Measurements from ENCODE around the gene DCTN2. TPM values are rescaled to one million over a fixed set of nuclear protein-coding genes. Genes with fewer than 3 reads are reported as not detected.
A peak's percentile ranks its signal among the peaks of the same experiment; 100 is the strongest.

The DCTN2 gene
- total RNA-seq, 2 experiments from 2014 or later, result 68.4 to 97.2 TPM

- Histone ChIP-seq H3K4me1 (ENCODE audit: insufficient read depth, low read length, poor library complexity, severe bottlenecking) (peaks cover 25% of the 10 kb centered on the region), H3K4me2 (ENCODE audit: low read length) (no peak overlapping the region), H4K20me1 (ENCODE audit: insufficient read depth, low read length) (peaks cover 10% of the 10 kb centered on the region), H3K9me2 (ENCODE audit: insufficient read depth, low read length) (no peaks in the 10 kb centered on the region), H3K9me3 (ENCODE audit: low read length) (no peaks in the 10 kb centered on the region), H3K79me2 (ENCODE audit: insufficient read depth, low read depth, low read length) (peaks cover 23% of the 10 kb centered on the region), H3K4me3 (ENCODE audit: low read depth, low read length, poor library complexity, severe bottlenecking) (no peak overlapping the region), H3K36me3 (ENCODE audit: insufficient read depth, low read length) (peaks cover 83% of the 10 kb centered on the region), H3K27ac (ENCODE audit: low read depth, low read length, poor library complexity, severe bottlenecking) (no peak overlapping the region), H2AFZ (ENCODE audit: low read length) (no peak overlapping the region)
- intact Hi-C loops (cut with micrococcal nuclease; ENCODE audit: unreplicated experiment), result no loop called here
- ChIA-PET CTCF (ENCODE audit: unreplicated experiment) (interaction anchor here (0.6 kb wide), 1 partner anchor 25 kb away, joined by 3 read pairs; no protein-coding TSS in a partner anchor), POLR2A (interaction anchor here (1.6 kb wide), 1 partner anchor 36 kb away, joined by 5 read pairs; no protein-coding TSS in a partner anchor)
- TF ChIP-seq CTCF (conservative IDR thresholded peaks at IDR 0.05; ENCODE audit: low read length) (no peak), EZH2phosphoT487 (IDR thresholded peaks at IDR 0.05; ENCODE audit: borderline replicate concordance, low read depth, low read length) (no peak)
- no TSS peak for BruUV-seq (replicated peaks)
- DNase-seq (ENCODE audit: low spot score), result no peak
Observed at GRCh38 chr12:57516617-57517153, 30.3 kb downstream of the DCTN2 start.

- H3K36me3 ChIP-seq (ENCODE audit: insufficient read depth, low read length), result peaks cover 89% of the 10 kb centered on the region
- H2AFZ ChIP-seq (ENCODE audit: low read length), result no peak overlapping the region
- no peaks in the 10 kb centered on the region for H3K9me3 ChIP-seq (ENCODE audit: low read length)
- intact Hi-C loops (cut with micrococcal nuclease; ENCODE audit: unreplicated experiment), result no loop called here
- CTCF ChIA-PET (ENCODE audit: unreplicated experiment), result interaction anchor here (0.6 kb wide), 1 partner anchor 25 kb away, joined by 3 read pairs; no protein-coding TSS in a partner anchor
- peaks cover 19% of the 10 kb centered on the region for H3K4me1 ChIP-seq (ENCODE audit: insufficient read depth, low read length, poor library complexity, severe bottlenecking)
- H4K20me1 ChIP-seq (ENCODE audit: insufficient read depth, low read length), result peaks cover 10% of the 10 kb centered on the region
- H3K9me2 ChIP-seq (ENCODE audit: insufficient read depth, low read length), result no peaks in the 10 kb centered on the region
- no peak overlapping the region for H3K4me3 ChIP-seq (ENCODE audit: low read depth, low read length, poor library complexity, severe bottlenecking)
- no peak for DNase-seq (ENCODE audit: low spot score)
- no peak for TF ChIP-seq EZH2phosphoT487 (IDR thresholded peaks at IDR 0.05; ENCODE audit: borderline replicate concordance, low read depth, low read length)
- TSS peak; percentile 53 for BruUV-seq (replicated peaks)
- H3K27ac ChIP-seq (ENCODE audit: low read depth, low read length, poor library complexity, severe bottlenecking), result peak overlapping the region; percentile 10
- no peak overlapping the region for H3K4me2 ChIP-seq (ENCODE audit: low read length)
- POLR2A ChIA-PET, result interaction anchor here (1.6 to 1.8 kb wide), 2 partner anchors 11 to 36 kb away, joined by 5 to 11 read pairs; no protein-coding TSS in a partner anchor
- H3K79me2 ChIP-seq (ENCODE audit: insufficient read depth, low read depth, low read length), result peaks cover 23% of the 10 kb centered on the region
Observed at GRCh38 chr12:57515934-57516541, 31.0 kb downstream of the DCTN2 start.

GRCh38 chr12:57515408-57515933 is 31.5 kb downstream of the DCTN2 start:
- DNase-seq (ENCODE audit: low spot score), result no peak
- POLR2A ChIA-PET, result interaction anchor here (0.6 to 1.8 kb wide), 3 partner anchors 10 to 289 kb away, joined by 5 to 11 read pairs (median 6); no protein-coding TSS in a partner anchor
- intact Hi-C loops (cut with micrococcal nuclease; ENCODE audit: unreplicated experiment), result no loop called here
- peaks cover 15% of the 10 kb centered on the region for H3K4me1 ChIP-seq (ENCODE audit: insufficient read depth, low read length, poor library complexity, severe bottlenecking)
- H4K20me1 ChIP-seq (ENCODE audit: insufficient read depth, low read length), result peaks cover 10% of the 10 kb centered on the region
- no peaks in the 10 kb centered on the region for H3K9me3 ChIP-seq (ENCODE audit: low read length)
- CTCF ChIA-PET (ENCODE audit: unreplicated experiment), result no interaction called here
- no TSS peak for BruUV-seq (replicated peaks)
- peaks cover 23% of the 10 kb centered on the region for H3K79me2 ChIP-seq (ENCODE audit: insufficient read depth, low read depth, low read length)
- H3K4me3 ChIP-seq (ENCODE audit: low read depth, low read length, poor library complexity, severe bottlenecking), result no peak overlapping the region
- H3K36me3 ChIP-seq (ENCODE audit: insufficient read depth, low read length), result peaks cover 94% of the 10 kb centered on the region
- no peaks in the 10 kb centered on the region for H3K9me2 ChIP-seq (ENCODE audit: insufficient read depth, low read length)
- peak overlapping the region; percentile 10 for H3K27ac ChIP-seq (ENCODE audit: low read depth, low read length, poor library complexity, severe bottlenecking)
- H3K4me2 ChIP-seq (ENCODE audit: low read length), result no peak overlapping the region
- TF ChIP-seq CTCF (conservative IDR thresholded peaks at IDR 0.05; ENCODE audit: low read length), result no peak
- TF ChIP-seq EZH2phosphoT487 (IDR thresholded peaks at IDR 0.05; ENCODE audit: borderline replicate concordance, low read depth, low read length), result no peak
- H2AFZ ChIP-seq (ENCODE audit: low read length), result no peak overlapping the region
